GM21786 (cell line): Measurements from ENCODE around the gene TENM4.
"Not testable (repeated sequence)": the region's sequence is repeated elsewhere in the genome, so short reads cannot be mapped to it uniquely, and the experiment has no call there.

ENCODE experiments used
- ATAC-seq: cut with Tn5 transposase; IDR thresholded peaks from one replicate; pipeline ENCODE4 v1.9.1; 2021; ENCODE audit not compliant: unreplicated experiment

The TENM4 gene

DNA sequence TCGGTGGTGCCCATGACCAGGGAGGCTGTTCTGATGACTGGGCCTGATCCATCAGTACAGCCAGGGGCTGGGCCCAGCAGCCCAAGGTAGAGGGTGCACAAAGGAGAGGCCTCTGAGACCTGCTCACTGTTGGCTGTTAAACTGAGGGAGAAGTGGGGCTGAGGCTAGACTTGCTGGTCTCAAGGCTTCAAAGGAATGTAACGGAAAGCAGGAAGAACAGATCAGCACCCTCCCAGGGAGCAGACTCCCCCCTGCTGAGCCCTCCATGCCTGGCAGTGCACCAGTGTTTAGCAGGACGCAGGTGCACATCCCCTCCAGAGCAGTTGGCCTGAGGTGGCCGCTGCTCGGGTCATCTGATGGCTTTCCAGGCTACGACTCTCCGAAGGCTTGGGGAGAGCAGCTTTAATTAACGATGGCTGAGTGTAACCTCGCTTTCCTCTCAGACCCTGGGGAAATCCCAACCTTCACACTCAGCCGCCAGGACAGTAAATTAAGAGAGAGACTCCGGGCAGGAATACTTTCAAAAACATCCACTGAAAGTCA is 610.5 kb downstream of the TENM4 start:
- no peak for ATAC-seq

DNA sequence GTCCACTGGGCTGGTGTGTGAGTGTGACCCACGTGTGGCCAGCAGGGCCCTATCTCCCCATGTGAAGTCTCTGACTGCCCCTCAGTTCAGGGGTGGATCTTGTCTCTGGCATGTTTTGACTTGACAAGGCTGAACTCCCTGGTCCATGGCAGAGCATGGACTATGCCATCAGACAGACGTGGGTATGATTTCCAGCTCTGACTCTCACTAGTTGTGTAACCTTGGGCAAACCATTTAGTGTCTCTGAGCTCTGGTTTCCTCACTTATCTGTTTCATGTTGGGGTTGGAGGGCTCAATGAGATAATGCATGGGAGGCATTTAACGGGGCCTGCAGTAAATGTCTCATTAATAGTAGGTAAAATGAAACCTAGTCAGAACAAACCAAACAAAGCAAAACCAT is 611.7 kb downstream of the TENM4 start:
- ATAC-seq: no peak

DNA sequence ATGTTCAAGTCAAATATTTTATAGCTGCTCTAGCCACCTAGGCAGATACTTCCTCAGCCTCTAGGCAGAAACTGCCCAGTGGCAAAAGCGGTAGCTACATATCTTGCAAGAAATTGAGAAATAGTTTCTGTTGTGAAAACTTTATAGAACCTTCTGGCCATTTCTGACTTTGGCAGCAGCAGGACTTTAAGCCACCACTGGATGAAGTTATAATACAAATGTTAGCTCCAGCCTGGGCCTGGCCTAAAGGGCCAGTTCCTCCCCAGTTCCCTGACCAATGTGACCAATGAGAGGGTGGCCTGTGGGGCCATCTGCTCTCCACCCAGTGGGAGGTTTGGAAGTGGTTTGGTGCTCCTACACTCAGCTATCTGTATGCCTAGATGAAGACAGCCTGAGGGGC is 612.2 kb downstream of the TENM4 start:
- ATAC-seq: no peak

DNA sequence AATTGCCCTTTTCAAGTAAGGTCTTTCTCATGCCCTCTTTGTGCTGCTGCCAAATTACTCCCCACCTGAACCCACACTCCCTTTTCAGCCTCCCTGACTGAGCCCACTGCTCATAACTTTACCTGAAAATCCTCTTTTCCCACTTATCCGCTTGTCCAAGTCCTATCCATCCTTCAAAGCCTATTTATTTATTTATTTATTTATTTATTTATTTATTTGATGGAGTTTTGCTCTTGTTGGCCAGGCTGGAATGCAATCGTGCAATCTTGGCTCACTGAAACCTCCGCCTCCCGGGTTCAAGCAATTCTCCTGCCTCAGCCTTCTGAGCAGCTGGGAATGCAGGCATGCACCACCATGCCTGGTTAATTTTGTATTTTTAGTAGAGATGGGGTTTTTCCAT is 613.5 kb downstream of the TENM4 start:
- ATAC-seq: not testable (repeated sequence)

DNA sequence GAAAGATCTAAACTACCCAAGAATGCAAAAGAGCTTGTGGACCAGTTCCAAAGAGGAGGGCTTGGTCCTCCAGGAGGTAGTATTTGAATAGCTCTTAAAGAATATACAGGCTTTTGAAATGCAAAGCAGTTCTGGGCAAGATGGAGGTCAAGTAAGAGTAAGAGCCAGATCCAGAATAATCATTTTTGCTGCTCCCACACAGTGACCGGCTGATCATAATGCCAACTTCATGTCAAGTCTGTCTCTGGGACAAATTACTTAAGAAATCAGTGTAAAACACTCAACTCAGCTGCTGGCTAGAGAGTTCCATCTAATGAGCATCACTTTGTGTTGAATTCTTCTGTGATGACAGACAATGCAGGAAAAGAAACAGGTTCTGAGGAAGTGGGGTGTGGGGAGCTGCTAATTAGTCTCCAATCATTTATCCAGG is 615.2 kb downstream of the TENM4 start:
- ATAC-seq: no peak

DNA sequence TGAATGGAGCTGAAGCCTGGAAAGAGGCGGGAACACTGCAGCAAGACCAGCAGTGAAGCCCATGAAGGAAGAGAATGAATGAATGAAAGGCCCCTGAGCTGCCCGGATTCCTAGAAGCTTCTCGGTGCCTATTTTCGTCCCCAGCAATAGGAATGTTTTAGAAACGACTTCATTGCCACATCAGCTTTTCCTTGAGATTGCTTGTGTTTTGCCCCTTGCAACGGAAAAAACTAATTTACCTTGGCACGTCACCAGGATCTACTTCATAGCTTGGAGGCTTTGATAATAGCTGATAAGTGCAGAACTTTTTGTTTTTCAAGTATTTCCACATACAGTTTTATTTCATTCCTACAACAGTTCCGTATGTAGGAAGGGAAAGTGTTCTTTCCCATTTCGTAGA is 617.2 kb downstream of the TENM4 start:
- no peak for ATAC-seq

DNA sequence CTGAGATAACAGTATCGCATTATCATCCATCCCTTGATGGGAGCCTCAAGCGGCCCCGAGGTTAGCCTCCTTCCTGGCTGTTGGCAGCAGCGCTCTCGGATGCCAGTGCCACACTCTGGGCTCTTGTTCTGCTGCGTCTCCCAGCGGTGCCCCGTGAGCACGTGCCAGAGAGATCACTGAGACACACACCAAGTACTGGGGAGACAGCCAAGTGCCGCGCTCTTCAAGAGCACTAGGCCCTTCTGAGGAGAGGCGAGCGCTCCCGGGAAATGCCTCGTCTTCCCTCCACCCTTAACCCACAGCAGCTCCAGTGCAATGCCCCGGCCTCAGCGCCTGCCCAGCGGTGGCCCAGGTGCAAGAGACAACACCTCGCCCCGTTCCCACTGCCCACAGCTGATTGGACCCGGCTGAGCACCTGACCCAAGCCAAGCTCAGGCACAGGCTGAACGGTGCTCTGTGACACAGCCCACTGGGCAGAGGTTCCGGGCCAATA is 617.9 kb downstream of the TENM4 start:
- no peak for ATAC-seq

DNA sequence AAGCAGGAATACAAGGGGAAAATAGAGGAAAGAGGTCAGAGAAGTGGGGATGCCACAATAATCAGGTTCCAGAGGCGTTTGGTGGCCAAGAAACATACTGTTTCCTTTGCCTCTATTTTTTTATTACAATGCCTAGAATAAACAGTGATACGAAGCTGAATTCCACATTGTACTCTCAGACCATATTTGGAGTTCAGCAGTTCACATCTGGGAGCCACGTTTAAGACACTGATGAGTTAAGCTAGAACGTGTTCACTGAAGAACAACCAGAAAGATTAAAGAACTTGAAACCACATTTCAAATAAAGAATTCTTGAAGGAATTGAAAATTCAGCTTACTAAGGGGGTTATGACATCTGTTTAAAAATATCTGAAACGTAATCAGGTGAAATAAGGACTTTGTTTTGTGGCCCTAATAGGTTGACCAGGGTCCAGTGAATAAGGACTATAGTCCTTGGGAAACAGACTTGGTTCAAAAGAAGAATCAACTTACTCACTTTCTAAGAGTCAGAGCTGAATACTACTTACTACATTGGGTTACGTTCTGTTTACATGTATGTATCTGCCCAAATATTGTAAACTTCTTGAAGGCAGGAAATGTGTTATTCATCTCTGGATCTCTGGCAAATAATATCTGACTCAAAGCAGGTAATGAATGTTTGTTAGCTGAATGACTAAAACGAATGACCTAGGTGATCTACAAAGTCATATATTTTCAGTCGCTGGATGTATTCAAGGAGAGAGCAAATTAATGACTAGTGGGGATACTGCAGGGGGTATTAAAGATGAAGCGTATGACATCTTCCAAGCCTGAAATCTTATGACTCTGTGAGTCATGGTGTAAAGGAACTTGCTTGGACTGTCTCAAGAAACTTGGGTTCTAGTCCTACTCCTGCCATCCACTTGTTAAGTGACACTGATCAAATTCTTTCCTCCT is 619.2 kb downstream of the TENM4 start:
- no peak for ATAC-seq

DNA sequence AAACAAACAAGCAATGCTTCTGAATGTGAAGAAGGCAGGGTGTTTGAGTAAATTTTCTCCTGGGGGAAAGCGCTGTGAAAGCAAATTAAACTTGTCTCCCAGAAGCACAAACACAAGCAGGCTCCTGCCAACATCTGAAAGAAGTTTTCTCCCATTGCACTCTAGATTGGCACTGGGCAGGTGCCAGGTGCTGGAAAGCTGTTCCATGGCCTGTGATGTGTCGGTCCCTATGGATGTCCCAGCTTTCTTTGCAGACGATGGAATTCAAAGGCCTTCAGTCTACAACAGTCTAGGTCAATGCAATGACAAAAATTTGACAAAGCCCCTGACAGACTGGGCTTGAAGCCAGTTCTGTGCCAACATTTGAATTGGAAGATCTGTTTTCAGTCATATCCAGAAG is 620.1 kb downstream of the TENM4 start:
- no peak for ATAC-seq

DNA sequence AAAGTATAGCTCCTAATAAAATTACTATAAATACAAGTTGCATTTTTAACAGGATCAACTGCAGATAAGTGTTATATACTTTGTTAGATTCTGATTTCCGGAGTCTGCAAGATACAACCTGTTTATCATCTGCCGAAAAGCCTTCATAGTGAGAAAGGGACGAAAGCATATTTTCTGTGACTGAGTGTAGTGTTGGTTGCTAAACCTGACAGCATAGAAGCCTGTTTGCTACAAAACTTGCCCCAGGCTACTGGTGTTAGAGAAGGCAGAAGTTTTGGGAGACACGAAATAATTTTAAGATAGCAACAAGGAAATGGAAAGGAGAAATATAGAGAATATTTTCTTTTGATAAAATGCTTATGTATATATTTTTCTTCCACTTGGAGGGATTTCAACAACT is 622.6 kb downstream of the TENM4 start:
- no peak for ATAC-seq

DNA sequence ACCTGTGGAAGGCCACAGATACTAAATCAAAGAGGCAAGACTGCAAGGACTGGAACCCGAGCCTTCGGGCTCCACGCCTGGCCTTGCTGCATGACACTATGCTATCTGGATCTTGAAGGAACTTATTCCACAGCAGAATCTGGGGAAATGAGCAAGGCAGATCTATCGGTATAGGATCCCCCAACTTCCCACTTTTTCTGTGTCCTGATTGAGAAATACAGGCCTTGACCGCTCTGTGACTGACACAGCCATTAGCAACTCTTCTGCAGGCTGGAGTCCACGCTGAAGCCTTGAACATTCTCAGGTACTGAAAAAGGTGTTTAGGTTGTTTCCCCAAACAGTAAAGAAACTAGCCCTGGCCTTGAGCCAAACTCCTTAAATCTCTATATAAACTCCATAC is 625.0 kb downstream of the TENM4 start:
- ATAC-seq: no peak

DNA sequence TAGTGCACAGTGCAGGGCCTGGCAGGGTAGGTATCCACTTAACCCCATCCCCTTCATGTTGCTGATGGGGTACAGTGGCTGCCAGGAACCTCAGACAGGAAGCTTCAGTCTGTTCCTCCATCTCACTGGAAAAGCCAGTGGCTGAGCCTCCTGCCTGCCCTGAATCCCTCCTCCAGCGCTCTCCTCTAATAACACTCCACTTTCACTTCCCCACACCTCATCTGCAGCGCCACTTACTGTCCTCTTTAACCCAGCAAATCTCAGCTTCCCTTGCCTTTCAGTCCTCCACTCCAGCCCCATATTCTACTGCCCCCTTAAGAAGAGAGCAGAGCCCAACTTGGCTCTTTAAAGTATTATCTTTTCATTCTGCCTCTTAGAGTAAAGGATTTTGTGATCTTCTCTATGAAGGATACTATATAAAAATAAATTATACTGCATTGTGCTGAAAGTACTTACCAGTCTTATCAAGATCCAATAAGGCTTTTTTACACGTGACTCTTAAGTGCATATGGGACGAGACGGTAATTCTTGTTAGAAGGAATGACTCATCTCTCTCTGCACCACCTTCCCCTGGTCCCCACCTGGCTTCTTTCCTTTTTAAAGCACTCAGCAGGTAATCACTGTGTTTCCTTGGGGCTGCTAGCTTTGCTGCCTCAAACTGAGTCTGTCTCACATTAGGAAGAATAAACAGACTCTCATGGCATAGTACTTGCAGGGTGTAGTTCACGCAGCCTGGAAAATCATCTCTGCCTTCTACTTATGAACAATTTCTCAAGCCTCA is 628.1 kb downstream of the TENM4 start:
- no peak for ATAC-seq

DNA sequence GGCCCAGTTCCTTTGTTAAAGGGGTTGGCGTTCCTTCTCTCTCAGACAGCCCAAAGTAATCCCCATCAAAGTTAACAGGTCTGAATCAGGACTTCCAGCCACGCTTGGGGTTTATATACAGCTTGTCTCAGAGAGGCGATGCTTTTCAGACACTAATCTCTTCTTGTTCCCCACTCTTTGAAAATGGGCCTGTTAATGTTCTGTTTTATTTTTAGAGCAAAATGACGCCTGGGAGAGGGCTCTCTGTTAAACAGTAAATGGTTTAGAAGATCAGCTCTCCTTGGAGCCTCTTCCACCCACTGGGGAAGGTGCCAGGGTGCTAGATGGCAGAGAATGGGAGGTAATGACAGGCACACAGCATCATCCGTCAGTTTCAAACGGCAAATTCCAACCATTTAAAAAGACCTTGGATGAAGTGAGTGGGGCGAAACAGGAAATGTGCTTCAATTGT is 630.2 kb downstream of the TENM4 start:
- no peak for ATAC-seq

DNA sequence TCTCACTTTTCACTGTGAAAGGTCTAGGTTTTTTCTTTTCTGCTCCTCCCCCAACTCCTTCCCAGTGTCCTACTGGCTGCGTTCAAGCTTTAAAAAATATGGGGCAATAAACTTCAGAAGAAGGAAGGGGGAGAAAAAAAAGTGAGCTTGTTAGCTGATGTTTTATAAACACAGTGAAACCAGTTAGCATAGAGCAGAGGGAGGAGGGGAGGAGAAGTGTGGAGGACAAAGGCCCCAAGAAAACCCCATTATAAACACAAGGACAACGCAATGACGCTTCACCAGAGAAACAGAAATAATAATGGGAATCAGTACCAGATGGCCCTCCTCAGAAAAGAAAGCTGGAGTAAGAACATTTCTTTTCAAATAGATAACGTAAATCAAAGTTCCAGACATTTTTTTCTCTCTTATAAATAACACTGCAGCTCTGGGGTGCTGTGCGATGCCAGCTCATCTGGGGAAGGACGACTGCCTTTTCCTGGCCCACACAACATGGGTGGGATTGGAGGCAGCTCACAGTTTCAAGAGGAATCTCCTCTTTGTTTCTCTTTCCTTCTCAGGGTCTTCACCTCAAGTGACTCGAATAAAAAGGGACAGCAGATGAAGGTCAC is 630.8 kb downstream of the TENM4 start:
- no peak for ATAC-seq

DNA sequence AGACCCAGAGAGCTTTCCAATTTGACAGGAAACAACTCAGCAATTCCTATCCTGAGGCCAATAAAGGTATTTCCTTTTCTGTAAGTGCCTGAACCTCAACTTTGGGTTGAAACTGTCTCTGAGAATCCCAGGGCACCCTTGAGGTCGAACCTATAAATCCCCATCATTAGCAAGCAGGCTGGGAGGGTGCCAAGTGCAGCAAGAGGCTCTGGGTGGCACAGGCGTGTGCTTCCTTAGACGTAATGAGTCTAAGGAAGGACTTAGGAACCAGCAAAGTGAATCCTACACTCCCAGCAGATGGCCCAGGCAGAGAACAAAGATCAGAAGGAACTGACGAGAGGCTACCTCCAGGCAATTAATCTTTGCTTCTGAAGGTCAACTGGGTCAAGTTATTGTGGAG is 631.9 kb downstream of the TENM4 start:
- no peak for ATAC-seq

DNA sequence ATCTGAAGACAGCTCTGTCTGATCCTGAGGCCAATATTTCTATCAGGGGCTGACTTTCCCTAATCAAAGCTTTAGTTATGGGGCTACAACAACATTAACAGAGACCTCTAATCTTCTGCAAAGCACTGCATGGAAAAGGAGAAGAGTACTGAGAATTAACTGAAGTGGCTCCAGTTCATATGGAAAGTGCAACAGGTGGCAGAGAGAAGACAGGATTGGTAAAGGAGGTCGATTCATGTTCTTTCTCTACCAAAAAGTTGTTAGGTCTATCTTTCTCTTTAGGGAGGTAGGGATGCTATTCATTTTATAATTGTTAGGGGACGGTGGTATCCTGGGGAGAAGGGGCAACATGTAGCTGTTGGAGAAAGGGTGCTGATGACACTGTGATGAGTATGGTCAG is 633.5 kb downstream of the TENM4 start:
- no peak for ATAC-seq

DNA sequence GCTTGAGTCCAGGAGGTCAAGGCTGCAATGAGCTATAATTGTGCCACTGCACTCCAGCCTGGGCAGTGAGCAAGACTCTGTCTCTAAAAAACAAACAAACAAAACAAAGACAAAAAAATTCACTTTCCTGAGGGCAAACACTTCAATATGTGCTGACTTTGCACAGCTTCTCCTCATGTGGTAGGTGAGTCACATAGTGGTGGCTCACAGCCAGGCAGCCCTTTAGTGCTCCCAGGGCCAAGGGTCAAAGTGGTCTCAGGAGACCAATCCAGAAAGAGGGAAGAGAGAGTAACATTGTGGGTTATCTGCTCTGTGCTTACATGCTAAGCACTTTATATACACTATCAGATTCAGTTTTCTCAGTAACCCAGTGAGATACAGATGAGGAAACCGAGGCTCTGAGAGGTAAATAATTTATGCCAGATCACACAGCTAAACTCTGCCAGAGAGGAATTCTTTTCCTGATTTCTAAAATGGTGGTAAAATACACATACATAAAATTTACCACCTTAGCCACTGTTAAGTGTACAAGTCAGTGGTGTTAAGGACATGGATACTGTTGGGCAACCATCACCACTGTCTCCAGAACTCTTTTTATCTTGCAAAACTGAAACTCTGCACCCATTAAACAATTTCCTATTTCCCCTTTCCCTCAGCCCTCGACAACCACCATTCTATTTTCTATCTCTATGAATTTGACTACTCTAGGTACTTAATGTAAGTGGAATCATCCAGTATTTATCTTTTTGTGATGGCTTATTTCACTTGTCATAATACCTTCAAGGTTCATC is 634.4 kb downstream of the TENM4 start:
- no peak for ATAC-seq

DNA sequence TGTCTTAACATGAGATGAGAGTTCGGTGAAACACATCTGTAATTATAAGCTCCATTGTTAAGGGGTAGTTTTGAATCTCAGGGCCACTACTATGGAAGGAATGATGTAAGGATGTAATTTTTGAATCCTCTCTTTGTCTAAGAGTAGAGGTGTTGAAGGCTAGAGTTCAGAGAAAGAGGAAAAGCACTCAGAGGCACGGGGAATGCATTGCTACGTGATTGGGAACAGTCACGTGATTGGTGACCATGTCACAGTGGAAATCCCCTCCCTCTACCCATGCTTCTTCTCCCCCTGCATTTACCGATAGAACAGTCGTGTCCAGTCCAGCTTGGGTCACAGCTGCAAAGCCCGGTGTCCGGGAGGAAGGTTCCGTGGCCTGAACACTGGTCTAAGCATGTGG is 635.8 kb downstream of the TENM4 start:
- no peak for ATAC-seq

DNA sequence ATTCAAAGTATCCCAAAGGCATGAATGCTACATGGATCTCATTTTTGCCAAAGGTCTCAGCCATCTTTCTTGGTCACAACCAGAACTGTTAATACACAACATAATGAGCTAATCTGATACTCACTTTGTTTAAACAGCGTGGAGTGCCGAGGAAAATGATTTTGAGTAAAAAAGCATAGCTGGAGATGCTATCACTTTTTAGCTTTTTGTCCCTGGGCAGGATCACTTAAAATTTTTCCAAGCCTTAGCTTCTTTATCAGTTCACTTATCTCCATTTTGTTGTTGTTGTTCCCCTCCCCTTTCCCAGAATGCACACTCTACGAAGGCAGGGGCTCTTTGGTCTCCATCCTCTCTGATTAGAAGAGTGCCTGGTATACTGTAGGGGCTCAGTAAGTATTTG is 636.8 kb downstream of the TENM4 start:
- no peak for ATAC-seq

DNA sequence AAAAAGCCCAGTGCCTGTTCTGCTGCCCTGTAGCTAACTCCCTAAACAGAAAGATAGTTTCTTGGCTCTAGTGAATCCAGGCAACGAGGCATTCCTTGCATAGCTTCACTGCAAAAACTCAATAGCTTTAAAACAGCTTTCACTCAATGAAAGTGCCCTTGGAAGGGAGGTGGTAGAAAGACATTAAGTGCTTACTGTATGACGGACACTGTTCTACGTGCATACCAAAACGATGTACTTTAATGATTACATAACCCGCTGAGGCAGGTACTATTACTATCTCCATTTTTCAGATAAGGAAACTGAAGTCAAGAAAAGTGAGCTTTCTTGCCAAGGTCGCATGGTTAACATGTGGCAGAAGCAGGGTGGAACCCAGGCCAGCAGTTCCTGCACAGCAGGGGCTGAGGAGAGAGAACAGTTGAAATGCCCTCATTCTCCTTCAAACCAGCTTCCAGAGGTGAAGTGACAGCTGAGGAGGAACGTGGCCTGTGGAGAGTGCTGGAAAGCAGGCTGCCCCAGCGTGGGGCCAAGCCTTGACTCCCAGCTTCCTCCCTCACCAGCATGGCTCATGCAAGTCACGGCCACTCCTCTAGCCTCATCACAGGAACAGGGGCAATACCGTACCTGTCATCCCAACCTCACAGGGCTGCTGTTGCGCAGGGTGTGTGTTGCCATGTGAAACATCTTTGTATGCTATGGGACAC is 638.6 kb downstream of the TENM4 start:
- no peak for ATAC-seq
